IPS DF 4.7 (cell line): Measurements from ENCODE around the gene MPRIP.
"Not testable (repeated sequence)": the region's sequence is repeated elsewhere in the genome, so short reads cannot be mapped to it uniquely, and the experiment has no call there.

ENCODE experiments used
- DNase-seq: peaks from one replicate; pipeline ENCODE4 v3.0.0-alpha.2; 2013; ENCODE audit warnings: low spot score; ENCODE audit errors: extremely low read depth

Gene MPRIP

GRCh38 chr17:17143501-17143900 is 101.2 kb downstream of the MPRIP start:
- no peak for DNase-seq

- no peak for DNase-seq
Measured at GRCh38 chr17:17144061-17144460, 101.8 kb downstream of the MPRIP start.

- no peak for DNase-seq
Measured at GRCh38 chr17:17144916-17145665, 102.8 kb downstream of the MPRIP start.

GRCh38 chr17:17146786-17147406 is 104.6 kb downstream of the MPRIP start:
- DNase-seq: peak; percentile 14

- no peak for DNase-seq
Measured at GRCh38 chr17:17147821-17148220, 105.6 kb downstream of the MPRIP start.

- DNase-seq: no peak
Measured at GRCh38 chr17:17149520-17150447, 107.5 kb downstream of the MPRIP start.

GRCh38 chr17:17150448-17150800 is 108.2 kb downstream of the MPRIP start:
- DNase-seq: no peak

- DNase-seq: no peak
Measured at GRCh38 chr17:17151055-17151454, 108.8 kb downstream of the MPRIP start.

- no peak for DNase-seq
Measured at GRCh38 chr17:17151541-17151940, 109.3 kb downstream of the MPRIP start.

- DNase-seq: no peak
Measured at GRCh38 chr17:17151962-17152361, 109.7 kb downstream of the MPRIP start.

GRCh38 chr17:17152385-17152784 is 110.1 kb downstream of the MPRIP start:
- DNase-seq: no peak

- no peak for DNase-seq
Measured at GRCh38 chr17:17153071-17153470, 110.8 kb downstream of the MPRIP start.

- no peak for DNase-seq
Measured at GRCh38 chr17:17153709-17154108, 111.5 kb downstream of the MPRIP start.

GRCh38 chr17:17154556-17154955 is 112.3 kb downstream of the MPRIP start:
- no peak for DNase-seq

- DNase-seq: no peak
Measured at GRCh38 chr17:17154981-17155380, 112.7 kb downstream of the MPRIP start.

- DNase-seq: no peak
Measured at GRCh38 chr17:17155568-17155967, 113.3 kb downstream of the MPRIP start.

- DNase-seq: no peak
Measured at GRCh38 chr17:17156107-17156506, 113.8 kb downstream of the MPRIP start.

- DNase-seq: no peak
Measured at GRCh38 chr17:17156511-17156910, 114.3 kb downstream of the MPRIP start.

GRCh38 chr17:17157041-17157440 is 114.8 kb downstream of the MPRIP start:
- DNase-seq: no peak

GRCh38 chr17:17158506-17158905 is 116.2 kb downstream of the MPRIP start:
- not testable (repeated sequence) for DNase-seq

- DNase-seq: no peak
Measured at GRCh38 chr17:17159571-17159970, 117.3 kb downstream of the MPRIP start.

GRCh38 chr17:17161121-17161520 is 118.9 kb downstream of the MPRIP start:
- no peak for DNase-seq
